ENCODE measurements around the gene EPN1. TPM values are rescaled to one million over a fixed set of nuclear protein-coding genes. Genes with fewer than 3 reads are reported as not detected.

Gene EPN1
- polyA plus RNA-seq, 1 of the 3 experiments (the other 2 are of a cell fraction) = 134 TPM

DNA sequence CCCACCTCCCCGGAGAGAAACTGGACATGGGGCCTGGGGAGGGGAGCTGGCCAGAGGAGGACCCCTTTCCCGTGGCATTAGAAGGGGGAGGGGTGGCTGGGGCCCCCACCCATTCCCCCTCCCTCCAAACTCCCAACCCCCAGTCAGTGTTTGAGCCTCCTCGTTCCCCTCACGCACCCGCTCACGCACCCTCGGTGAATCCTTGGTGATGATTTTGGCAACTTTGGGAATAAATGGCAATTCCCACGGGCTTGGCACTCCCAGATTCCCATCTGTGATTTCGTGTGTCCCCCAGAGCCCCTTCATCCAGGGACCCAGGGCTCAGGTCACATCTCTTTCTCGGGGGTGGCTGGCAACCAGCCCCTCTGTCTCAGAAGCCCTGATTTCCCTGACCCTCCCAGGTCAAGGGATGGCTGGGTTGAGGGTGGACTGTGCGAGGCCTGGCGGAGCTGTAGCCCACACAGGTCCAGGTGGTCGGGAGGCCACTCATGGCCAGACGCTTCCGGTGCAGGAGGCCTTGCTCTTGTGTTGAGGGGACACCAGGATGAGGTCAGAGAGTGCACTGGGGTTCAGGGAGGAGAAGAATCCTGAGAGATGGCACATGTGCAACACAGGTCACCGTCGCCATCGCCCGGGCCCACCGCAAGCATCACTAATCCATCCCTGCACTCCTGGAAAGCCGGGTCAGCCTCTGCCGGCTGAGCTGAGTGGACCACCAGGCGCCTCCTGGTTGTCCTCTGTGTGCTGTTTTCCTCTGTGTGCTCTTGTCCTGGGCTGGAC lies 20.7 kb downstream of the EPN1 start:
- Histone ChIP-seq H3K4me2 (no peak overlapping the region), H3K9me2 (no peaks in the 10 kb centered on the region), H3K79me2 (ENCODE audit: insufficient read depth) (no peaks in the 10 kb centered on the region), H3K4me3 (ENCODE audit: low read depth in 2 of 2, low read length in 1 of 2) (no peak overlapping the region), H4K20me1 (ENCODE audit: insufficient read depth) (no peaks in the 10 kb centered on the region), H2AFZ (ENCODE audit: low read depth) (no peak overlapping the region), H3K4me1 (ENCODE audit: control insufficient read depth in 1 of 2, insufficient read depth in 2 of 2, low read depth in 1 of 2, low read length in 1 of 2) (no peaks in the 10 kb centered on the region; a peak in 1 of 4 replicates), H3K36me3 (replicated peaks in 1 of 2; ENCODE audit: control insufficient read depth in 1 of 2, insufficient read depth in 2 of 2, low read length in 1 of 2) (peaks cover 0 to 66% of the 10 kb centered on the region in 2 experiments), H3K27ac (ENCODE audit: low read depth in 2 of 2, low read length in 1 of 2) (no peak overlapping the region), H3K9ac (no peak overlapping the region), H3F3A (replicated peaks; ENCODE audit: insufficient read depth) (no peaks in the 10 kb centered on the region), H3K9me3 (no peaks in the 10 kb centered on the region), H3K27me3 (ENCODE audit: insufficient read depth) (no peaks in the 10 kb centered on the region)
- no peak for DNase-seq
- ChIA-PET POLR2A (no interaction called here), CTCF (interaction anchor here (1.2 kb wide), 2 partner anchors 8 to 9 kb away, joined by 3 to 4 read pairs; no protein-coding TSS in a partner anchor)
- WGBS (ENCODE audit: low lambda C conversion rate) = 92% methylated on average over 21 of the region's 23 CpGs
- TF ChIP-seq MXI1 (IDR thresholded peaks at IDR 0.05; ENCODE audit: low read depth, low read length) = no peak
- no peak for TF ChIP-seq EZH2phosphoT487 (IDR thresholded peaks at IDR 0.05; ENCODE audit: borderline replicate concordance, low read depth)
- no peak for TF ChIP-seq POLR2AphosphoS5 (IDR thresholded peaks at IDR 0.05; ENCODE audit: low read depth, low read length)
- TF ChIP-seq, protein P1, sequence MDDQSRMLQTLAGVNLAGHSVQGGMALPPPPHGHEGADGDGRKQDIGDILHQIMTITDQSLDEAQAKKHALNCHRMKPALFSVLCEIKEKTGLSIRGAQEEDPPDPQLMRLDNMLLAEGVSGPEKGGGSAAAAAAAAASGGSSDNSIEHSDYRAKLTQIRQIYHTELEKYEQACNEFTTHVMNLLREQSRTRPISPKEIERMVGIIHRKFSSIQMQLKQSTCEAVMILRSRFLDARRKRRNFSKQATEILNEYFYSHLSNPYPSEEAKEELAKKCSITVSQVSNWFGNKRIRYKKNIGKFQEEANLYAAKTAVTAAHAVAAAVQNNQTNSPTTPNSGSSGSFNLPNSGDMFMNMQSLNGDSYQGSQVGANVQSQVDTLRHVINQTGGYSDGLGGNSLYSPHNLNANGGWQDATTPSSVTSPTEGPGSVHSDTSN (IDR thresholded peaks at IDR 0.05) = no peak
- TF ChIP-seq, protein P2, sequence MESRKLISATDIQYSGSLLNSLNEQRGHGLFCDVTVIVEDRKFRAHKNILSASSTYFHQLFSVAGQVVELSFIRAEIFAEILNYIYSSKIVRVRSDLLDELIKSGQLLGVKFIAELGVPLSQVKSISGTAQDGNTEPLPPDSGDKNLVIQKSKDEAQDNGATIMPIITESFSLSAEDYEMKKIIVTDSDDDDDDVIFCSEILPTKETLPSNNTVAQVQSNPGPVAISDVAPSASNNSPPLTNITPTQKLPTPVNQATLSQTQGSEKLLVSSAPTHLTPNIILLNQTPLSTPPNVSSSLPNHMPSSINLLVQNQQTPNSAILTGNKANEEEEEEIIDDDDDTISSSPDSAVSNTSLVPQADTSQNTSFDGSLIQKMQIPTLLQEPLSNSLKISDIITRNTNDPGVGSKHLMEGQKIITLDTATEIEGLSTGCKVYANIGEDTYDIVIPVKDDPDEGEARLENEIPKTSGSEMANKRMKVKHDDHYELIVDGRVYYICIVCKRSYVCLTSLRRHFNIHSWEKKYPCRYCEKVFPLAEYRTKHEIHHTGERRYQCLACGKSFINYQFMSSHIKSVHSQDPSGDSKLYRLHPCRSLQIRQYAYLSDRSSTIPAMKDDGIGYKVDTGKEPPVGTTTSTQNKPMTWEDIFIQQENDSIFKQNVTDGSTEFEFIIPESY (IDR thresholded peaks at IDR 0.05; ENCODE audit: borderline replicate concordance, low read depth) = no peak
- TF ChIP-seq, protein P3, sequence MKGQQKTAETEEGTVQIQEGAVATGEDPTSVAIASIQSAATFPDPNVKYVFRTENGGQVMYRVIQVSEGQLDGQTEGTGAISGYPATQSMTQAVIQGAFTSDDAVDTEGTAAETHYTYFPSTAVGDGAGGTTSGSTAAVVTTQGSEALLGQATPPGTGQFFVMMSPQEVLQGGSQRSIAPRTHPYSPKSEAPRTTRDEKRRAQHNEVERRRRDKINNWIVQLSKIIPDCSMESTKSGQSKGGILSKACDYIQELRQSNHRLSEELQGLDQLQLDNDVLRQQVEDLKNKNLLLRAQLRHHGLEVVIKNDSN (IDR thresholded peaks at IDR 0.05; ENCODE audit: borderline replicate concordance, low read depth) = no peak
- TF ChIP-seq FOXJ3 (CRISPR knock-in tag; IDR thresholded peaks at IDR 0.05) = no peak
- TF ChIP-seq NFIC (IDR thresholded peaks at IDR 0.05; ENCODE audit: borderline replicate concordance) = no peak
- no peak for TF ChIP-seq MEF2A (IDR thresholded peaks at IDR 0.05; ENCODE audit: borderline replicate concordance, low read depth)
- no peak for TF ChIP-seq SMC3 (IDR thresholded peaks at IDR 0.05; ENCODE audit: low read depth, low read length)
- TF ChIP-seq TAF1 (IDR thresholded peaks at IDR 0.05; ENCODE audit: borderline replicate concordance, low read depth, low read length) = no peak
- TF ChIP-seq, protein P4, sequence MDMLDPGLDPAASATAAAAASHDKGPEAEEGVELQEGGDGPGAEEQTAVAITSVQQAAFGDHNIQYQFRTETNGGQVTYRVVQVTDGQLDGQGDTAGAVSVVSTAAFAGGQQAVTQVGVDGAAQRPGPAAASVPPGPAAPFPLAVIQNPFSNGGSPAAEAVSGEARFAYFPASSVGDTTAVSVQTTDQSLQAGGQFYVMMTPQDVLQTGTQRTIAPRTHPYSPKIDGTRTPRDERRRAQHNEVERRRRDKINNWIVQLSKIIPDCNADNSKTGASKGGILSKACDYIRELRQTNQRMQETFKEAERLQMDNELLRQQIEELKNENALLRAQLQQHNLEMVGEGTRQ (IDR thresholded peaks at IDR 0.05; ENCODE audit: borderline replicate concordance, low read depth, low read length) = no peak
- no peak for TF ChIP-seq RAD21 (IDR thresholded peaks at IDR 0.05; ENCODE audit: low read length)
- TF ChIP-seq, protein P5, sequence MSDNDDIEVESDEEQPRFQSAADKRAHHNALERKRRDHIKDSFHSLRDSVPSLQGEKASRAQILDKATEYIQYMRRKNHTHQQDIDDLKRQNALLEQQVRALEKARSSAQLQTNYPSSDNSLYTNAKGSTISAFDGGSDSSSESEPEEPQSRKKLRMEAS (IDR thresholded peaks at IDR 0.05; ENCODE audit: low read depth) = no peak
- TF ChIP-seq GABPA (IDR thresholded peaks at IDR 0.05; ENCODE audit: low read depth) = no peak

All from SK-N-SH (cell line).